ENCODE measurements around the gene OR10X1. TPM values are rescaled to one million over a fixed set of nuclear protein-coding genes. Genes with fewer than 3 reads are reported as not detected.

Gene OR10X1
- total RNA-seq, 1 donor from 2014 or later, result not detected

DNA sequence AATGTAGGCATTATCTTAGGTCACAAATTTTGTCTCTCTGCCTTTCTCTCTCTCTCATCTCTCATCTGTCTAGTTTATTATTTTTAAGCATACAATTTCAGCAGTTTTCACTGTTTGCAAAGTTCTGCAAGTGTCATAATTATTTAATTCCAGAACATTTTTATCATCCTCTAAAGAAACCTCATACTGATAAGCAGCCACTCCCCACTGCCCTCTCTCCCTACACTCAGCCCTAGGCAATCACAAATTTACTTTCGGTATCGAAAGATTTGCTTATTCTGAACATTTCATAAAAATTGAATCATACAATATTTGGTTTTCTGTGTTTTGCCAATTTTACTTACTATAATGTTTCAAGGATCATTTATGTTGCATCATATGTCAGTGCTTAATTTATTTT is 42.1 kb downstream of the OR10X1 start:
- Histone ChIP-seq H3K4me1 (no peaks in the 10 kb centered on the region), H3K4me3 (no peak overlapping the region), H3K36me3 (no peaks in the 10 kb centered on the region), H3K27ac (no peak overlapping the region), H3K27me3 (no peaks in the 10 kb centered on the region), H3K9me3 (no peaks in the 10 kb centered on the region)
- TF ChIP-seq, protein P1, sequence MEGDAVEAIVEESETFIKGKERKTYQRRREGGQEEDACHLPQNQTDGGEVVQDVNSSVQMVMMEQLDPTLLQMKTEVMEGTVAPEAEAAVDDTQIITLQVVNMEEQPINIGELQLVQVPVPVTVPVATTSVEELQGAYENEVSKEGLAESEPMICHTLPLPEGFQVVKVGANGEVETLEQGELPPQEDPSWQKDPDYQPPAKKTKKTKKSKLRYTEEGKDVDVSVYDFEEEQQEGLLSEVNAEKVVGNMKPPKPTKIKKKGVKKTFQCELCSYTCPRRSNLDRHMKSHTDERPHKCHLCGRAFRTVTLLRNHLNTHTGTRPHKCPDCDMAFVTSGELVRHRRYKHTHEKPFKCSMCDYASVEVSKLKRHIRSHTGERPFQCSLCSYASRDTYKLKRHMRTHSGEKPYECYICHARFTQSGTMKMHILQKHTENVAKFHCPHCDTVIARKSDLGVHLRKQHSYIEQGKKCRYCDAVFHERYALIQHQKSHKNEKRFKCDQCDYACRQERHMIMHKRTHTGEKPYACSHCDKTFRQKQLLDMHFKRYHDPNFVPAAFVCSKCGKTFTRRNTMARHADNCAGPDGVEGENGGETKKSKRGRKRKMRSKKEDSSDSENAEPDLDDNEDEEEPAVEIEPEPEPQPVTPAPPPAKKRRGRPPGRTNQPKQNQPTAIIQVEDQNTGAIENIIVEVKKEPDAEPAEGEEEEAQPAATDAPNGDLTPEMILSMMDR (IDR thresholded peaks at IDR 0.05), result no peak
- intact Hi-C loops (cut with DNase I), result no loop called here
- no peak for DNase-seq (ENCODE audit: low spot score in 2 of 2)

DNA sequence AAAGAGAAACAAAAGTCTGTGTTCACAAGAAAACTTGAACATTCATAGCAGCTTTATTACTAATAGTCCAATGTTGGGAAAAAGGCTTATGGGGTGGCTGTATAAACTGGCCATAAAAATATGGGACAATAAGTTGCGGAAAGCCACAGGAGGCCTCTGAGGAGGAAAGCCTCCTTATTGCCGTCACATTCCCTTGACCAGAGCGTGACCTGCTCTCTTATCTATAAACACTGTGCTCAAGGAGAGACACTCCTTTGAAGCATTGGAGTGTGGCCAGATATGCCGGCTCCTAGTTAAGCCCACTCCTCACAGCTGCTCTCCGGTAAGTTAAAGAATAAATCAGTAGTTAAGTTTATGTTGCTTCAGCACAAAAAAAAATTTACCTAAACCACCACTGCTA is 45.2 kb downstream of the OR10X1 start:
- Histone ChIP-seq H3K4me3 (no peak overlapping the region), H3K27ac (no peak overlapping the region), H3K36me3 (no peaks in the 10 kb centered on the region), H3K9me3 (no peaks in the 10 kb centered on the region), H3K4me1 (no peaks in the 10 kb centered on the region), H3K27me3 (no peaks in the 10 kb centered on the region)
- TF ChIP-seq, protein P1 (IDR thresholded peaks at IDR 0.05), result no peak
- no peak for DNase-seq (ENCODE audit: low spot score in 2 of 2)
- intact Hi-C loops (cut with DNase I), result no loop called here

Other genes with a start within 250 kb of the OR10X1 start
- not detected for gene CD1B, start 248.4 kb downstream of the OR10X1 start, total RNA-seq
- gene CD1E, start 226.0 kb downstream of the OR10X1 start, total RNA-seq, result not detected
- gene OR10T2, start 180.4 kb downstream of the OR10X1 start, total RNA-seq, result not detected
- gene OR10K2, start 153.7 kb downstream of the OR10X1 start, total RNA-seq, result not detected
- gene OR10K1, start 118.1 kb downstream of the OR10X1 start, total RNA-seq, result not detected
- not detected for gene OR10R2, start 107.7 kb downstream of the OR10X1 start, total RNA-seq
- gene OR6Y1, start 25.5 kb downstream of the OR10X1 start, total RNA-seq, result not detected
- not detected for gene OR6P1, start 9.3 kb downstream of the OR10X1 start, total RNA-seq
- gene OR10Z1, start 25.4 kb upstream of the OR10X1 start, total RNA-seq, result not detected
- gene SPTA1, start 106.8 kb upstream of the OR10X1 start, total RNA-seq, result not detected
- not detected for gene OR6K2, start 120.8 kb upstream of the OR10X1 start, total RNA-seq
- not detected for gene OR6K3, start 140.8 kb upstream of the OR10X1 start, total RNA-seq
- not detected for gene OR6K6, start 174.8 kb upstream of the OR10X1 start, total RNA-seq
- not detected for gene OR6N1, start 192.3 kb upstream of the OR10X1 start, total RNA-seq
- gene OR6N2, start 201.3 kb upstream of the OR10X1 start, total RNA-seq, result not detected

All from ascending aorta (tissue), 2 donors.